Measurements from ENCODE around the gene TMEM184B. TPM values are rescaled to one million over a fixed set of nuclear protein-coding genes. Genes with fewer than 3 reads are reported as not detected.

TMEM184B gene
- total and polyA plus RNA-seq, 10 of the 15 experiments (the other 5 are each of a cell fraction or from before 2014, with no cell fraction given) = 0.56 to 22.4 (median 7.9) TPM

DNA sequence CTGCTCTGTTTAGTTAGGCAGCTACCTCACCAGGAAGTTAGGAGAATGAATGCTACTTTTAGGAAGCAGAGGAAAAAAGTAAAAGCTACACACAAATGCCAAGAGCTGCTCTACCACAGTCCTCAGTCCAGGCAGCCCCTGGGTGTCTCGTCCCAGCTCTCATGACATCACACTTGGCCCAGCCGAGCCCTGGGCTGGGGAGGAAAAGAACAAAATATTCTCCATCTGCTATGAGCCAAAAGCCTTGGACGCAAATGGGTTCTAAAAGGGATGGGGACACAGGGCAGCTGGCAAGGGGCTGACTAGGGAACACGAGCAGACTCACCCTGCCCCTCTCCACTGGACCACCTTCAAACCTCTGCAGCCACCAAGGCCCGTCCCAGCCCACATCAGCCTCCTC, 26.1 kb downstream of the TMEM184B start:
- intact Hi-C loops (cut with micrococcal nuclease; ENCODE audit: unreplicated experiment) = no loop called here
- Histone ChIP-seq H4K20me1 (ENCODE audit: control insufficient read depth, insufficient read depth) (no peaks in the 10 kb centered on the region), H3K9me3 (replicated peaks; ENCODE audit: control insufficient read depth, insufficient read depth, low read length) (no peaks in the 10 kb centered on the region; the same call in 2 of the 3 replicates), H3K9ac (ENCODE audit: control insufficient read depth, insufficient read depth, low read length) (no peak overlapping the region), H3K4me3 (no peak overlapping the region), H2AFZ (ENCODE audit: control insufficient read depth, low read depth, low read length) (no peak overlapping the region), H3K27ac (ENCODE audit: control insufficient read depth, insufficient read depth) (no peak overlapping the region), H3K4me1 (ENCODE audit: control insufficient read depth, insufficient read depth, low read length) (peaks cover 12% of the 10 kb centered on the region), H3K4me2 (ENCODE audit: control insufficient read depth, insufficient read depth) (no peak overlapping the region), H3K36me3 (ENCODE audit: control insufficient read depth in 2 of 2, insufficient read depth in 2 of 2, low read length in 1 of 2) (peaks cover 3 to 12% of the 10 kb centered on the region in 2 experiments; a peak in 3 of 4 replicates), H3K27me3 (replicated peaks in 1 of 2; ENCODE audit: control insufficient read depth in 2 of 2, insufficient read depth in 2 of 2, low read length in 1 of 2) (no peaks in the 10 kb centered on the region), H3K79me2 (ENCODE audit: control insufficient read depth, insufficient read depth, low read length) (no peaks in the 10 kb centered on the region)
- ChIA-PET CTCF (interaction anchor here (1.3 kb wide), 1 partner anchor 16 kb away, joined by 3 read pairs; no protein-coding TSS in a partner anchor), SMC1A (ENCODE audit: uncharacterized antibody, unreplicated experiment) (interaction anchor here (1.5 kb wide), 1 partner anchor 9 kb away, joined by 3 read pairs; no protein-coding TSS in a partner anchor), RAD21 (ENCODE audit: unreplicated experiment) (no interaction called here), POLR2A (no interaction called here)
- DNase-seq (ENCODE audit: low read depth, low spot score) (no peak), ATAC-seq (no peak), FAIRE-seq (no peak)
- in situ Hi-C loops (cut with MboI) = no loop called here
- TF ChIP-seq NFYB (IDR thresholded peaks at IDR 0.05; ENCODE audit: insufficient read depth, low read depth, low read length) (no peak), RUNX3 (IDR thresholded peaks at IDR 0.05; ENCODE audit: low read length) (no peak), RELA (IDR thresholded peaks at IDR 0.05; ENCODE audit: borderline replicate concordance, partially characterized antibody) (no peak), POLR2A (IDR thresholded peaks at IDR 0.05; ENCODE audit: low read depth, low read length) (no peak), NBN (IDR thresholded peaks at IDR 0.05) (no peak), ASH2L (IDR thresholded peaks at IDR 0.05; ENCODE audit: borderline replicate concordance, low read depth) (no peak), JUND (IDR thresholded peaks at IDR 0.05; ENCODE audit: low read depth, low read length) (no peak), POU2F2 (IDR thresholded peaks at IDR 0.05; ENCODE audit: borderline replicate concordance, low read depth, low read length) (no peak), CEBPB (IDR thresholded peaks at IDR 0.05; ENCODE audit: borderline replicate concordance in 1 of 2, low read depth in 2 of 2, low read length in 2 of 2) (no peak)
- TF ChIP-seq, protein P1, sequence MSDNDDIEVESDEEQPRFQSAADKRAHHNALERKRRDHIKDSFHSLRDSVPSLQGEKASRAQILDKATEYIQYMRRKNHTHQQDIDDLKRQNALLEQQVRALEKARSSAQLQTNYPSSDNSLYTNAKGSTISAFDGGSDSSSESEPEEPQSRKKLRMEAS (IDR thresholded peaks at IDR 0.05; ENCODE audit: low read depth, low read length) = no peak
- TF ChIP-seq, protein P2, sequence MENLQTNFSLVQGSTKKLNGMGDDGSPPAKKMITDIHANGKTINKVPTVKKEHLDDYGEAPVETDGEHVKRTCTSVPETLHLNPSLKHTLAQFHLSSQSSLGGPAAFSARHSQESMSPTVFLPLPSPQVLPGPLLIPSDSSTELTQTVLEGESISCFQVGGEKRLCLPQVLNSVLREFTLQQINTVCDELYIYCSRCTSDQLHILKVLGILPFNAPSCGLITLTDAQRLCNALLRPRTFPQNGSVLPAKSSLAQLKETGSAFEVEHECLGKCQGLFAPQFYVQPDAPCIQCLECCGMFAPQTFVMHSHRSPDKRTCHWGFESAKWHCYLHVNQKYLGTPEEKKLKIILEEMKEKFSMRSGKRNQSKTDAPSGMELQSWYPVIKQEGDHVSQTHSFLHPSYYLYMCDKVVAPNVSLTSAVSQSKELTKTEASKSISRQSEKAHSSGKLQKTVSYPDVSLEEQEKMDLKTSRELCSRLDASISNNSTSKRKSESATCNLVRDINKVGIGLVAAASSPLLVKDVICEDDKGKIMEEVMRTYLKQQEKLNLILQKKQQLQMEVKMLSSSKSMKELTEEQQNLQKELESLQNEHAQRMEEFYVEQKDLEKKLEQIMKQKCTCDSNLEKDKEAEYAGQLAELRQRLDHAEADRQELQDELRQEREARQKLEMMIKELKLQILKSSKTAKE (IDR thresholded peaks at IDR 0.05; ENCODE audit: low read depth, poor library complexity, severe bottlenecking) = no peak
- TF ChIP-seq, protein P3, sequence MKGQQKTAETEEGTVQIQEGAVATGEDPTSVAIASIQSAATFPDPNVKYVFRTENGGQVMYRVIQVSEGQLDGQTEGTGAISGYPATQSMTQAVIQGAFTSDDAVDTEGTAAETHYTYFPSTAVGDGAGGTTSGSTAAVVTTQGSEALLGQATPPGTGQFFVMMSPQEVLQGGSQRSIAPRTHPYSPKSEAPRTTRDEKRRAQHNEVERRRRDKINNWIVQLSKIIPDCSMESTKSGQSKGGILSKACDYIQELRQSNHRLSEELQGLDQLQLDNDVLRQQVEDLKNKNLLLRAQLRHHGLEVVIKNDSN (IDR thresholded peaks at IDR 0.05; ENCODE audit: borderline replicate concordance, extremely low read length, insufficient read depth, low read depth, low read length) = no peak
- WGBS (ENCODE audit: insufficient coverage, insufficient replicate concordance, low lambda C conversion rate, missing lambda C conversion rate) = 72% methylated on average over 5 of the region's 5 CpGs
- no TSS peak for BruUV-seq (replicated peaks)

All from GM12878 (cell line).